Small intestine (tissue), 7 donors: ENCODE results near the gene FAM78A. TPM values are rescaled to one million over a fixed set of nuclear protein-coding genes. Genes with fewer than 3 reads are reported as not detected.

Experiments used
- DNase-seq, 2 donors: peaks; one replicate each; pipeline versions ENCODE4 v3.0.0 to v3.0.0-alpha.2; 2013
- FAIRE-seq: peaks from 2 replicates; lab custom pipeline; 2012; peaks lifted over from hg19 to GRCh38; lab: Jason Lieb, UNC
- H3K27ac ChIP-seq, 3 donors: one replicate each; pipeline ENCODE4 v1.5.1; 2013; ENCODE audit warnings: low read length in 2 of 3, mild to moderate bottlenecking in 2 of 3, control low read depth in 1 of 3, inconsistent platforms in 1 of 3, low read depth in 1 of 3, moderate library complexity in 1 of 3
- H3K27me3 ChIP-seq, 3 donors: one replicate each; pipeline ENCODE4 v1.6.1; 2013; ENCODE audit warnings: low read length in 3 of 3, inconsistent platforms in 1 of 3; ENCODE audit not compliant: control insufficient read depth in 3 of 3, insufficient read depth in 3 of 3
- H3K36me3 ChIP-seq, 3 donors: one replicate each; pipeline ENCODE4 v1.6.1; 2013; ENCODE audit warnings: low read length in 3 of 3, inconsistent platforms in 1 of 3, low read depth in 1 of 3, mild to moderate bottlenecking in 1 of 3, moderate library complexity in 1 of 3; ENCODE audit not compliant: control insufficient read depth in 3 of 3, insufficient read depth in 2 of 3
- H3K4me1 ChIP-seq, 3 donors: one replicate each; pipeline ENCODE4 v1.6.1; 2013; ENCODE audit warnings: low read length in 2 of 3, inconsistent platforms in 1 of 3, low read depth in 1 of 3, mild to moderate bottlenecking in 1 of 3, moderate library complexity in 1 of 3; ENCODE audit not compliant: control insufficient read depth in 3 of 3, insufficient read depth in 2 of 3
- H3K4me3 ChIP-seq, 3 donors: one replicate each; pipeline ENCODE4 v1.5.1; 2013; ENCODE audit warnings: low read length in 3 of 3, control low read depth in 1 of 3, inconsistent platforms in 1 of 3, low read depth in 1 of 3, mild to moderate bottlenecking in 1 of 3, moderate library complexity in 1 of 3
- H3K9me3 ChIP-seq, 2 donors: one replicate each; pipeline ENCODE4 v1.6.1; 2013; ENCODE audit warnings: low read depth in 1 of 2, low read length in 1 of 2; ENCODE audit not compliant: control insufficient read depth in 2 of 2, insufficient read depth in 1 of 2
- WGBS, 3 donors: extraction: QIAGEN DNeasy Blood & Tissue Kit; methylation state at CpG; one replicate each; pipeline ENCODE4 v1.1.7; 2013; 5-methylcytosine and 5-hydroxymethylcytosine counted together
- polyA plus RNA-seq, 4 donors: library from polyadenylated mRNA; stranded (reverse) in 3 of 4; unstranded in 1 of 4; fragments of 200-250 nt in 3 of 4; fragments of 120-200 nt in 1 of 4; gene quantifications; one replicate each; pipeline versions ENCODE4 v1.2.1 to v1.2.3, GENCODE V29; 2013
- donor health status: healthy with polysubstance abuse.
- donor health status: control.
- donor health status: control.
- donor health status: Bipolar disorder and iron deficiency.
- donor health status: healthy.

The FAM78A gene
- polyA plus RNA-seq, 4 donors: 0.89 to 3.2 (median 2.0) TPM

DNA sequence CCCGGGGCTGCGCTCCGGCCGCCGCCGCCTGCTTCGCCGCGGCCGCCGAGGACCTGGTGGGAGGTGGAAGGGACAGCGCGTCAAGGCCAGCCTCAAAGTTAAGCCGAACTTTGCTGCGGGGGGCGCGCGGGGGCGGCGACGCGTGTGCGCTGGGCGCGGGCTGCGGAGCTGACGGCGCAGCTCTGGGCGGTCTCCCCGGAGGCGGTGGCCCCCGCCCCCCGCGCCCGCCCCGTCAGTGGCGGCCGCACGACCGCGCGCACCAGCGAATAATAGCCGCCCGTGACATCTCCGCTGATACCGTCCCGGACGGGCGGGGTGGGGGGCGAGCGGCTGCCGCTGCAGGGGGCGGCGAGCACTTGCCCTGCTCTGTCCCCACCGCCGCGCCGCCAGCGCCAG, 579 bp upstream of the FAM78A start:
- Histone ChIP-seq H3K9me3 (no peaks in the 10 kb centered on the region), H3K4me1 (peaks cover 0 to 2% (median 0%) of the 10 kb centered on the region in 3 donors), H3K4me3 (peak overlapping the region in 2 of 3 donors; percentile 67 to 72), H3K27ac (peak overlapping the region in 1 of 3 donors; percentile 94), H3K36me3 (no peaks in the 10 kb centered on the region), H3K27me3 (peaks cover 0 to 48% (median 4%) of the 10 kb centered on the region in 3 donors)
- WGBS, 3 donors: 1 to 2% (median 2%) methylated on average over 15 to 60 of the region's 60 CpGs
- no peak for FAIRE-seq
- DNase-seq: peak in 1 of 2 donors; percentile 37

DNA sequence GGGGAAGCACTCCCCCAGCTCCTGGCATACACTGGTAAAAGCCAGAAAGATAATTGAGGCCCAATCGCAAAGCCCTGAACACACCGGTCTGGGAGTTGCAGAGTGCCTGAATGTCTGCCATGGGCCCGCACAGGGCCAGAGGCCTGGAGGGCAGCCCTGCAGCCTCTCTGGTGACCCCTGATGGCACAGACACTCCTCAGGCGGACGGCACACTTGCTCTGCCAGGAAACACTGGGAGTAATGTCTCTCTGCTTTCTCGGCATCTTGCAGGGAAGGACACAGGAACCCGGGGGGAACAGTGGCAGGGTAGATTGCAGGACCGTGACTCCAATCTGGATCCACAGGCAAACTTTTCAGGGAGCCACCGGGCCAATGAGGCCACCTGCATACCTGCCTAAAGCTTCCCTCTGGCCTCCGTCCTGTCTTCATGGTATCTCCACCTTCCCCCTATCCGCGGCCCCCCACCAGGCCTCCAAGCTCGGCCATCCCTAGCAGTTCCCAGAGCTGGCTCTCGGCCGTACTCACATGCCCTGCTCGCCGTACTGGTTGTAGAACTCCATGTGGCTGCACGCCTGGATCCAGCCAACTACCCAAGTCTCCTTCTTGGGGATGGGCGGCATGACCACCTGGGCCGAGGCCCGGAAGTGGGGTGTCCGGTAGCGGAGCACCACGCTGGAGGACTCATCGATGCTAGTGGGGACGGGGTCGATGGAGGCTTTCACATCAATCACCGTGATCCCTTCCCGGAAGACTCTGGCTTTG, 797 bp downstream of the FAM78A start:
- H3K4me3 ChIP-seq: peak overlapping the region; percentile 24 to 72 (median 67)
- peaks cover 0 to 35% (median 0%) of the 10 kb centered on the region in 3 donors for H3K27me3 ChIP-seq
- H3K36me3 ChIP-seq: no peaks in the 10 kb centered on the region
- WGBS, 3 donors: 60 to 80% (median 66%) methylated on average over 29 of the region's 29 CpGs
- no peaks in the 10 kb centered on the region for H3K9me3 ChIP-seq
- peaks cover 0 to 8% (median 0%) of the 10 kb centered on the region in 3 donors for H3K4me1 ChIP-seq
- FAIRE-seq (no peak), DNase-seq (no peak)
- peak overlapping the region; percentile 38 to 94 (median 57) for H3K27ac ChIP-seq

DNA sequence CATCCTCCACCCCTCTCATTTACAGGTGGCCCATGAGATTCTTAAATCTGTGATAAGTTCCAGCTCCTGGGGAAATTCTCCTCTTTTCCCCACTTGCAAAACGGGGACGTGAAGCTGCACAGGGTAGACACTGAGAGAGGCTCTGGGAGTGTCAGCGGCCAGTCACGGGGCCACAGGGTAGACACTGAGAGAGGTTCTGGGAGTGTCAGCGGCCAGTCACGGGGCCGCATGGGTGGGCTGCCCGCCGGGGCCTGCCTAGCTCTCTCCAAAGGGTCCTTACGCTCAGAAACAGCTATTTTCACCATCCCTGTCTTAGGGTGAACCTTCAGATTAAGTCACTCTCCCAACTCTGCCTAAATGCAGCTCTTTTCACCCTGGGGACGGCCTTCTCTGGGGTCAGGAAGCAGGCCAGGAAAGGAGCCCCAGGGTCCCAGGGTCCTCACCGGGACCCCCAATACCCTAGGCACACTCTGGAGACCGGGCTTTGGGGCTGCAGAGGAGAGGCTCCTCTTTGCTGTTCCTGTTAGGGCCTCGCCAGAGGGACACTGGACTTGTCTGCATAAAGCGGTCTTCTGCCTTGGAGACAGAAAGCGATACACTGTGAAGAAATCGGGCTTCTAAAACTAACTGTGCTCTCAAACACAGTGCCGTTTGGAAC, 1.5 kb downstream of the FAM78A start:
- H3K36me3 ChIP-seq: no peaks in the 10 kb centered on the region
- H3K4me3 ChIP-seq: peak overlapping the region; percentile 24 to 72 (median 67)
- no peak for DNase-seq
- no peak for FAIRE-seq
- peak overlapping the region; percentile 38 to 94 (median 57) for H3K27ac ChIP-seq
- 63 to 76% (median 66%) methylated on average over 18 of the region's 18 CpGs for WGBS, 3 donors
- peaks cover 0 to 32% (median 0%) of the 10 kb centered on the region in 3 donors for H3K27me3 ChIP-seq
- peaks cover 0 to 8% (median 0%) of the 10 kb centered on the region in 3 donors for H3K4me1 ChIP-seq
- no peaks in the 10 kb centered on the region for H3K9me3 ChIP-seq

DNA sequence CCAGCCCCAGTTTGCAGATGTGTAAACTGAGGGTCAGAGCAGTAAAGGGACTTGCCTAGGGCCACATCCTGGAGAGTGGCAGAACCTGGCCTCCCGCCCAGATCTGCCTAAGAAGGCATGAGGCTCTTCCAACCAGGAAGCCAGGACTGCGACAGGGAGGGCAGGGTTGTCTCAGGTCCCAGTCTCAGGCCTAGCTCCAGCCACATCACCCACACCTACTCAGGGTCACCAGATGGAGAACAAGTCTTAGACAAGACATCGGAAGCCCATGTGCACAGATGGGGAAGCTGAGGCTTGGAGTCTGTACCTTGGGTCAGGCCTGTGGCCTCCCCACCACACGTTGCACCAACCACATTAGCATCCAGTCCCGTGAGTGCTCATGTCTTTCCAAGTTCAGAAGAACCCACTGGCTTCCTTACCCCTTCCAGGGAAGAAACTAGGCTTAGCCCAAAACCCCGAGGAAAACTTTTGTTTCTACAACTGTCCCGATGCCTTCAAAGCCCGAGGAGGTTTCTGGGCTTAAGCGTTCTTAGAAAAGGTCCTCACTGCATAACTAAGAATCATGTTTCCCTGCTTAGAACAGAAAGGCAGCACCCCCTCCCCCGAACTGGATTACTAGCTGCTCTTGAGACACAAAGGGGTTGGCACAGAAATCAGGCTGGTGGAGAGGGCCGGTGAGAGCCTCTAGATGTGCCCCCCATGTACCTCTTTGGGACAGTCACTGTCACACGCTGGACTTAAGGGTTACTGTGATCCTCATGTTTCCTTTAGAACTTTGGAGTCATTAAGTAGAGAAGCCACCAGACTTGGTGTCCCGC, 2.2 kb downstream of the FAM78A start:
- H3K4me3 ChIP-seq: peak overlapping the region; percentile 15 to 72 (median 67)
- DNase-seq (no peak), FAIRE-seq (no peak)
- H3K4me1 ChIP-seq: peaks cover 0 to 8% (median 0%) of the 10 kb centered on the region in 3 donors
- H3K36me3 ChIP-seq: no peaks in the 10 kb centered on the region
- peak overlapping the region in 2 of 3 donors; percentile 43 to 94 for H3K27ac ChIP-seq
- H3K9me3 ChIP-seq: no peaks in the 10 kb centered on the region
- 50 to 69% (median 62%) methylated on average over 13 of the region's 13 CpGs for WGBS, 3 donors
- peaks cover 0 to 27% (median 0%) of the 10 kb centered on the region in 3 donors for H3K27me3 ChIP-seq

DNA sequence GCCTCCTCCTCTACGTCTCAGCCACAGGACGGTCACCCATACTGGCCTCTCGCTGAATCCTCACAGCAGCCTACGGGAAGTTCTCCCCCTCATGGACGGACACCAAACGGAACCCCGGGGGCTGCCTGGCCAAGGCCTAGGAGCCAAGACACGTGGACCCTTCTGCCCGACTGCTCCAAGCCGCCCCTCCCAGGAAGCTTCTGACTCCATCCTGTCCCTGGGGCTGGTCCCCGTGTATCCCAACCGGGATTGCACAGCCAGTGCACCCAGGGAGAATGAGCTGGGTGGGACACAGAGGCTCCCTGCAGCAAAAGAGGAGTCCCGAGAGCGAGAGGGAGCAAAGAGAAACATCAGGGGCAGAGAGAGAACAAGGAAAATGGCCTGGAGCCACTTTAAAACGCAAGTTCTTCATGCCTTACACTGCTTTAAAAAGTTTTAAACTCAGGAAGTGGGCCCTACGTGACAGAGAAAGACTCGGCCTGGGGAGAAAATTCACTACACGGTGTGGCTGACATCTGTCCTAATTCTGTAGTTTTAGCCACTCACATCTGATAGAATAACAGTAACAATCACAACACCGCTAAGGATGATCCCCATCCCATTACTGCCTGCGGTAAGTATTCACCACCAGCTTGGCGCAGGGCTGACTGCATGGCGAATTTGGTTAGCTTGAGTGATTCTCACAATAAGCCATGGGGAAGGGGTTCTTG, 3.0 kb downstream of the FAM78A start:
- H3K27ac ChIP-seq: peak overlapping the region in 2 of 3 donors; percentile 73 to 94

DNA sequence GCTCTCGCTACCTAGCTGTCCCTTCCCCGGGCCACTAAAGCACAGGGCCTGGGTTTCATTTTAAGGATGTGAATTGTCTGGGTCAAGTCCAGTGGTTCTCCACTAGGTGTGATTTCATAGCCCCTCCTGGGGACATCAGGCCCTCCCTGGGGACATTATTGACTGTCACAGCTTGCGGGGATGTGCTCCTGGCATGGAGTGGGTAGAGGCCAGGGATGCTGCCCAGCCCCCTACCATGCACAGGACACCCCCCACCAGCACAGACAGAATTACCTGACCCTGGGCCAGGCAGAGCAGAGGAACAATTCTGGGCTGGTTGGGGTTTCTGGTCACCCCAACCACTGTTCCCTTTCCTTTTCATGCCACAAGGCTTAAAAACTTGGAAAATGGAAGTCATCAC, 4.1 kb downstream of the FAM78A start:
- Histone ChIP-seq H3K4me3 (peak overlapping the region in 1 of 3 donors; percentile 12), H3K27ac (peak overlapping the region in 2 of 3 donors; percentile 22 to 76), H3K27me3 (peaks cover 0 to 23% (median 0%) of the 10 kb centered on the region in 3 donors), H3K9me3 (no peaks in the 10 kb centered on the region), H3K36me3 (no peaks in the 10 kb centered on the region), H3K4me1 (peaks cover 0 to 7% (median 0%) of the 10 kb centered on the region in 3 donors)
- WGBS, 3 donors: 76 to 86% (median 77%) methylated on average over 3 of the region's 3 CpGs
- FAIRE-seq: no peak
- no peak for DNase-seq

More for the DNA sequence above, 3.0 kb downstream of the FAM78A start:
- WGBS, 3 donors: 65 to 82% (median 71%) methylated on average over 22 of the region's 22 CpGs
- Histone ChIP-seq H3K36me3 (no peaks in the 10 kb centered on the region), H3K4me1 (peaks cover 0 to 8% (median 0%) of the 10 kb centered on the region in 3 donors), H3K4me3 (peak overlapping the region in 2 of 3 donors; percentile 16 to 72), H3K27me3 (peaks cover 0 to 23% (median 0%) of the 10 kb centered on the region in 3 donors), H3K9me3 (no peaks in the 10 kb centered on the region)
- DNase-seq (no peak), FAIRE-seq (no peak)

DNA sequence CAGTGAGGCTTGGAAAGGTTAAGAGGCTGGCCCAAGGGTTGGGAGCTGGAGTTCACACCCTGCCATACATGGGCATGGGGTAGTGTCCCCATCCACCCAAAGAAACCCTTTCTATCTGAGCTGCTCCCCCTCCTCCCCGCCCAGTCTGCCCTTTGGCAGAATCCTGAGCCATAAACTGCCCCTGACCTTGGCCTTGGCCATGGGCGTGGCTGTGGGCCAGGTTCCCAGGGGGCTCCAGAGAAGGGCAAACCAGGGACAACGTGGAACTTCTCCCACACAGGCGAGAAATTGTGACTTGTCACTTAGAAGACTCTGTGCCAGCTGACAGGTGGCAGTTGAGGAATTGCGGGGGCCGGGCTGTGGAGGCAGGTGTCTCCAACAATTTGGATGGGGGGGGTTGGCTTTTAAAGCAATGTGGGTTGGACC, 4.8 kb downstream of the FAM78A start:
- no peaks in the 10 kb centered on the region for H3K36me3 ChIP-seq
- H3K27me3 ChIP-seq: peaks cover 0 to 23% (median 0%) of the 10 kb centered on the region in 3 donors
- DNase-seq (no peak), FAIRE-seq (no peak)
- 21 to 56% (median 31%) methylated on average over 6 of the region's 6 CpGs for WGBS, 3 donors
- H3K9me3 ChIP-seq: no peaks in the 10 kb centered on the region
- H3K4me3 ChIP-seq: no peak overlapping the region
- peaks cover 0 to 7% (median 0%) of the 10 kb centered on the region in 3 donors for H3K4me1 ChIP-seq
- H3K27ac ChIP-seq: peak overlapping the region in 1 of 3 donors; percentile 79
